Aorta (tissue), 5 donors: Measurements from ENCODE around the gene STAG3. TPM values are rescaled to one million over a fixed set of nuclear protein-coding genes. Genes with fewer than 3 reads are reported as not detected.
A peak's percentile ranks its signal among the peaks of the same experiment; 100 is the strongest.
"Not testable (repeated sequence)": the region's sequence is repeated elsewhere in the genome, so short reads cannot be mapped to it uniquely, and the experiment has no call there.

ENCODE experiments used
- ATAC-seq: fragments of 200-7000 bp; cut with Tn5 transposase; one replicate; pipeline ENCODE4 v1.9.1; 2022; ENCODE audit warnings: moderate library complexity; ENCODE audit not compliant: low FRiP score
- DNase-seq, 2 donors: peaks; one replicate each; pipeline ENCODE4 v3.0.0-alpha.2; 2020
- H3K27ac ChIP-seq, 2 donors: one replicate each; pipeline ENCODE4 v1.5.1; 2013; ENCODE audit warnings: low read length in 2 of 2, mild to moderate bottlenecking in 2 of 2, moderate library complexity in 2 of 2, control low read depth in 1 of 2, inconsistent platforms in 1 of 2, low read depth in 1 of 2
- H3K27me3 ChIP-seq, 2 donors: one replicate each; pipeline ENCODE4 v1.6.1; 2013; ENCODE audit warnings: control low read depth in 1 of 2, low read length in 1 of 2, mild to moderate bottlenecking in 1 of 2, moderate library complexity in 1 of 2; ENCODE audit not compliant: insufficient read depth in 2 of 2, control insufficient read depth in 1 of 2
- H3K36me3 ChIP-seq, 2 donors: one replicate each; pipeline ENCODE4 v1.6.1; 2013; ENCODE audit warnings: control low read depth in 1 of 2, low read length in 1 of 2, mild to moderate bottlenecking in 1 of 2; ENCODE audit not compliant: insufficient read depth in 2 of 2, control insufficient read depth in 1 of 2
- H3K4me1 ChIP-seq, 2 donors: one replicate each; pipeline ENCODE4 v1.6.1; 2013; ENCODE audit warnings: low read length in 2 of 2, control low read depth in 1 of 2, mild to moderate bottlenecking in 1 of 2, moderate library complexity in 1 of 2; ENCODE audit not compliant: insufficient read depth in 2 of 2, control insufficient read depth in 1 of 2
- H3K4me3 ChIP-seq, 2 donors: one replicate each; pipeline ENCODE4 v1.5.1; 2013; ENCODE audit warnings: low read length in 2 of 2, control low read depth in 1 of 2, mild to moderate bottlenecking in 1 of 2
- H3K9me3 ChIP-seq: one replicate; pipeline ENCODE4 v1.6.1; 2013; ENCODE audit warnings: mild to moderate bottlenecking, low read length; ENCODE audit not compliant: control insufficient read depth
- WGBS, 2 donors: extraction: QIAGEN DNeasy Blood & Tissue Kit; methylation state at CpG; one replicate each; pipeline ENCODE4 v1.1.7; 2013; 5-methylcytosine and 5-hydroxymethylcytosine counted together
- intact Hi-C, 2 donors: fragments of 100-400 bp; cut with DNase I; formaldehyde crosslinking; loops; one replicate each; pipeline versions ENCODE4 v1.14.2 to v1.15.0; 2022
- polyA plus RNA-seq, 2 donors: library from polyadenylated mRNA; stranded (reverse); fragments of 200-250 nt; gene quantifications; one replicate each; pipeline ENCODE4 v1.2.3, GENCODE V29; 2013
- total RNA-seq, 2 donors: library from RNA; stranded (reverse); fragmentation: NEBNext Ultra II Directional; extraction: Animal tissue kit (Norgen Biotek cat#: 25700); gene quantifications; one replicate each; pipeline ENCODE4 v1.2.1, GENCODE V29; 2021
- donor health status: healthy with polysubstance abuse.
- donor health status: Bipolar disorder and iron deficiency.
- donor health status: DM: no; HTN: no; CAD: no.
- donor health status: DM: no; HTN: no; CAD: no.
- donor health status: DM: yes; HTN: yes; CAD: no.

Gene STAG3
- total and polyA plus RNA-seq, 4 donors, result 0.13 to 1.7 (median 1.2) TPM

DNA sequence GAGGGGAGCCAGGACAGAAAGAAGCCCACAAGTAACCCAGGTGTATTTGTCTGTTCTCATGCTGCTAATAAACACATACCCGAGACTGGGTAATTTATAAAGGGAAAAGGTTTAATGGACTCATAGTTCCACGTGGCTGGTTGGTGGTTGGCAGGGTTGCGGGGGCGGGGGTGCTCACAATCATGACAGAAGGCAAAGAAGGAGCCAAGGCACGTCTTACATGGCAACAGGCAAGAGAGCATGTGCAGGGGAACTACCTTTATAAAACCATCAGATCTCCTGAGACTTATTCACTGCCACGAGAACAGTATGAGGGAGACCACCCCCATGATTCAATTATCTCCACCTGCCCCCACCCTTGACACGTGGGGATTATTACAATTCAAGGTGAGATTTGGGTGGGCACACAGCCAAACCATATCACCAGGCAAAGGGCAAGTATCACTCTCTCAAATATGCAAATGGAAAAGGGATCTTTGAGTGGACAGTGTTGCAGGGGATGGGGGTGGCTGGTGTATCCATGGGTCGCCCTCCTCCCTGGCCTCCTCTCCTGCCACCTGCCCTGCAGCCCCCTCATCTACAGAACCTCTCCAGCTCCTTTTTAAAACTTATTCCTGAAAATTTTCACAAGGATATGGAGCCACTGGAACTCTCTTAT, 57.1 kb downstream of the STAG3 start:
- DNase-seq, result not testable (repeated sequence)

DNA sequence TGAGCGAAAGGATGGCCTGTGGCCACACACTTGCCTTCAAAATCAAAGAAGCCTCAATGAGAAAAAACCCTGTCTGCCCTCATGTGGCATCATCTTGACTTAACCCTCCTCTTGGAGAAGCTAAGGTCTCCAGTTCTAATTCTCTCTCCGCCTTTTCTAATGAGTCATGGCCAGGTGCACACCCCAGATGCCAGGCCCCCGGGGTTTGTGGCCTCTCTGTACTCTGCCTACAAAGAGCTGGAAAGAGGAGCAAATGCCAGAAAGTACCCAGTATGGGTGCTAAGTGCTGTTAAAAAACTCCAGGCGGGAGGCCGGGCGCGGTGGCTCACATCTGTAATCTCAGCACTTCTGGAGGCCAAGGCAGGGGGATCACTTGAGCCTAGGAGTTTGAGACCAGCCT, 62.3 kb downstream of the STAG3 start:
- intact Hi-C loops, H3K9me3 ChIP-seq, ATAC-seq, H3K36me3 ChIP-seq, H3K27me3 ChIP-seq, H3K4me3 ChIP-seq, H3K4me1 ChIP-seq, DNase-seq, H3K27ac ChIP-seq: not testable (repeated sequence)
- 97% methylated on average over 7 of the region's 7 CpGs for WGBS, 2 donors

More for the DNA sequence above, 57.1 kb downstream of the STAG3 start:
- H3K27ac ChIP-seq, H3K27me3 ChIP-seq, H3K36me3 ChIP-seq, H3K4me1 ChIP-seq, H3K9me3 ChIP-seq, H3K4me3 ChIP-seq, ATAC-seq, intact Hi-C loops: not testable (repeated sequence)
- 80 to 83% methylated on average over 8 of the region's 8 CpGs for WGBS, 2 donors

DNA sequence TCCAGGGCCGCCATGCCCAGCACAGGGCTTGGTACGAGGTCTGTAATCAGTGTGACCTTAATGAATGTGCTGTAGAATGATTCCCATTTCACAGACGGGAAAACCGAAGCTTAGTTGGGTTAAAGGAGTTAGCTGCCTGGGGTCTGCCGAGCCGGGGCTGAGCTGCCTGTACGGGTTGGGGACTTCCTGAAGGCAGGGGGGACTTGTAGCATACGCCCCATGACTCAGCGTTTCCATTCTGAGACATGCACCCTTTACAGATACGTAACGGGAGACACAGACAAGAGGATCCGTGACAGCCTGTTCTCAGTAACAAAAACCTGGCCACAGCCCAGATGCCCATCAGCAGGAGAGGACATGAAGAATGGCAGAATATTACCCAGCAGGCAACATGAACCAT, 65.7 kb downstream of the STAG3 start:
- H3K27ac ChIP-seq, H3K9me3 ChIP-seq, DNase-seq, intact Hi-C loops, H3K36me3 ChIP-seq, ATAC-seq, H3K27me3 ChIP-seq, H3K4me1 ChIP-seq, H3K4me3 ChIP-seq: not testable (repeated sequence)
- WGBS, 2 donors, result 87 to 88% methylated on average over 10 to 12 of the region's 12 CpGs

DNA sequence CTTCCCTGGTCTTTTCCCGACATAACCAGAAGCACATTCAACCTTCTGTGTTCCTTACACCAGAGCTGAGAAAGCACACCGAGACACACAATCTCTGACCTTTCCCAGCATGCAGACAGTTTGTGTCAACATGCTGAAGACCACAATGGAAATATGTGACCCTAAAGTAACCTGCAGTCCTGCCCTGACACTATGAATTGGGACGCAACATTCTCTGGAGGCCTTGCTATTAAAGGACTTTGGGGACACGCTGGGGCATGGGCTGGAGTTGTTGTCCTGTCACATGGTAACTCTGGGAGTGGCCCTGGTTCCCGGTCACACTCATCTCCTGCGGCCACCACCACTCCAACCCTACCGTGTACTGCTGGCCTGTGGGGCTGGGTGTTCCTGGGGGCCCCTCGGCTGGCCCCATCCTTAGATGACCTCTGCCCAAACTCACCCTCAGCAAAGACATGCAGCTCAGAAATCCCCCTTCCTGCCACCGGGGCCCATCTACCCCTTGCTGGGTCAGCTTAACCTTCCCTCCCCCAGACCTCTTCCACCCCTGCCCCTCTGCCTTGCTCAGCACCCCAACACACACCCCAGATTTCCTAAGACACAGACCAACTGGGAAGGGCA, 67.4 kb downstream of the STAG3 start:
- DNase-seq, H3K27me3 ChIP-seq, H3K4me1 ChIP-seq, H3K4me3 ChIP-seq, intact Hi-C loops, H3K27ac ChIP-seq, H3K9me3 ChIP-seq, H3K36me3 ChIP-seq, ATAC-seq: not testable (repeated sequence)
- 66 to 69% methylated on average over 8 to 9 of the region's 9 CpGs for WGBS, 2 donors

DNA sequence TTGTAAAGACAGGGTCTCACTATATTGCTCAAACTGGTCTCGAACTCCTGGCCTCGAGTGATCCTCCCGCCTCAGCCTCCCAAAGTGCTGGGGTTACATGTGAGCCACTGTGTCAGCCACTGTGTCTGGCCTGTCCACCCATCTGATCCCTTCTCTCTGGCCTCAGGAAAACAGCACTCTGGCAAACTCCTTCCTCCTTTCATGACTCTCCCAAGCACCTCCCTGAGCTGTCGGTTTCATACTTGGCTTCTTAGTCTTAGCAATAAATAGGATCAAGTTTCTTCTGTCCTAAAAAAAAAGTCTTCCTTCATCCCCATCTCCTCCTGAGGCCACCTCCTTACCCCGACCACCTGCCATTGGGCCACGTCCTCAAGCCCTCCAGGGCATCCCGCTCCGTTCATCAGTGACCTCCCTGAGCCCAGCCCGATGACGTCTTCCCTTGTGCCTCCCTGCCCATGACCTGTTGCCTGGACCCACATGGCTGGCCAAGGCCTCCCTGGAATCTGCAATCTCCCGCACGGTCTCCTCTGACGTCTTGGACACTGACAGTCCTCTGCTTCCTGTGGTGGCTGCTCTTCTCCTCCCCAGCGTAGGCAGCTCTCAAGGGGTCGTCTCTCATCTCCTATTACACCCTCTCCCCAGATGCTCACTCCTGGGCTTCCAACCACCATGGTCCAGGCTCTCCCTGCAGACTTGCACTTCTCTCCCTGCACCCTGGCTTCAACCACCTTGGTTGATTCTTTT, 68.6 kb downstream of the STAG3 start:
- DNase-seq, H3K27me3 ChIP-seq, H3K4me3 ChIP-seq, H3K4me1 ChIP-seq, H3K27ac ChIP-seq, intact Hi-C loops, H3K36me3 ChIP-seq, H3K9me3 ChIP-seq: not testable (repeated sequence)
- ATAC-seq, result peak; percentile 17
- WGBS, 2 donors, result 83 to 88% methylated on average over 15 of the region's 15 CpGs

DNA sequence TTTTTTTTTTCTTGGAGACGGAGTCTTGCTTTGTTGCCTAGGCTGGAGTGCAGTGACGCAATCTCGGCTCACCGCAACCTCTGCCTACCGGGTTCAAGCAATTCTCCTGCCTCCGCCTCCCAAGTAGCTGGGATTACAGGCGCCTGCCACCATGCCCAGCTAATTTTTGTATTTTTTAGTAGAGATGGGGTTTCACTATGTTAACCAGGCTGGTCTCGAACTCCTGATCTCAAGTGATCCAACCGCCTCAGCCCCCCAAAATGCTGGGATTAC, 69.1 kb downstream of the STAG3 start:
- H3K4me1 ChIP-seq, H3K4me3 ChIP-seq, H3K36me3 ChIP-seq, H3K27me3 ChIP-seq, H3K9me3 ChIP-seq, ATAC-seq, intact Hi-C loops, DNase-seq, H3K27ac ChIP-seq: not testable (repeated sequence)
- 96 to 98% methylated on average over 9 of the region's 9 CpGs for WGBS, 2 donors

DNA sequence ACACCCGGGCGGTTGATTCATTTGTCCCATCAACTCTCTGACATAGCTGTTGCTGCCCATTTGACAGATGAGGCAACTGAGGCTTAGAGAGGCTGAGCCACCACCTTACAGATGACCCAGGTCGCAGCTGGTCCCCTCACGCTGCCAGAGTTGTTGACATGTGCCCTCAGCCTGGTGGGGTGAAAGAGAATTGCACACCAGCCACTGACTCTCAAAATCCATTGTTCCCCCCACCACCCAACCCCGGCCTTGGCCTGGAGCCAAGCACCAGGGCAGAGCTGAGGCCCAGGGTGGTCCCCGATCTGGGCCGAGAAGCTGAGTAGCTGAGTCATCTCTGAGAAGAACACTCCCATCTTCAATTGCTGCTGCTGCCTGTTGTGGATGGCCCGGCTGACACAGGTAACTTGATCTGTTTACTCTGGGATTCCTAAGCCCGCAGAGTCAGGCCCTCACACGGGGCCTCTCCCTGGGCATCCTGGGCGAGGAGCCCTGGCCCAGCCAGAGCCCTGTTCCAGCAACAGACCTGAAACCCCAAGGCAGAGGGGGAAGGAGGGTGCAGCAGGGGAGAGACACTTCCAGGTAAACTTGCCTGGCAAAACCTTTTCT, 69.5 kb downstream of the STAG3 start:
- 56% methylated on average over 11 of the region's 11 CpGs for WGBS, 2 donors
- Histone ChIP-seq H3K4me3 (no peak overlapping the region), H3K9me3 (no peaks in the 10 kb centered on the region), H3K36me3 (no peaks in the 10 kb centered on the region), H3K27ac (no peak overlapping the region), H3K27me3 (no peaks in the 10 kb centered on the region), H3K4me1 (no peaks in the 10 kb centered on the region)
- DNase-seq, result no peak
- no peak for ATAC-seq
- intact Hi-C loops, result no loop called here

DNA sequence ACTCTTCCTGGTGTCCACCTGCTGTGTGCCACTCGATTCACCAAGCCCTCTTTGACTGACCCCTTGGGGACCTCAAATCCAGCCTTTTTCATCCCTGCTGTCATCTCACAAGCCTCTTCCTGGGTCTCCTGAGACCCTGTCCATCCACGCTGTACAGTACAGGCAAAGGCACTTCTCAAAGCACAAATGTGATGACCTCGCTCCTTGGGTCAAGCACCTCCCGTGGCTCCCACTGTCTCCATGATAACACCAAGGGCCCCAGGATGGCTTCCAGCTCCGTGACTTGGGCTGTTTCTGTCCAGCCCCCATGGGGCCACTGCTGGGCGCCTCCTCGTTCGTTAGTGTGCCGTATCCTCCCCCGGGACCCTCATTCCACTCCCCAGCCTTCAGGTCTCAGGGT, 70.8 kb downstream of the STAG3 start:
- ATAC-seq (no peak), DNase-seq (no peak)
- no peak overlapping the region for H3K4me3 ChIP-seq
- no peaks in the 10 kb centered on the region for H3K36me3 ChIP-seq
- no peaks in the 10 kb centered on the region for H3K9me3 ChIP-seq
- intact Hi-C loops, result no loop called here
- 86 to 92% methylated on average over 10 of the region's 10 CpGs for WGBS, 2 donors
- H3K4me1 ChIP-seq, result no peaks in the 10 kb centered on the region
- no peaks in the 10 kb centered on the region for H3K27me3 ChIP-seq
- H3K27ac ChIP-seq, result no peak overlapping the region
